Suprapubic skin (tissue), 4 donors: ENCODE measurements around the gene SLC25A24.

Experiments used
- CTCF ChIP-seq, 2 donors: fragments of 200-600 bp in 1 of 2; fragments of 450-650 bp in 1 of 2; sonication (generic) in 1 of 2; IDR thresholded peaks; one replicate each; pipeline ENCODE4 v1.5.1; 2016 to 2019; ENCODE audit warnings: antibody characterized with exemption in 2 of 2, mild to moderate bottlenecking in 1 of 2, moderate library complexity in 1 of 2
- POLR2A ChIP-seq, 2 donors: fragments of 450-650 bp; IDR thresholded peaks; one replicate each; pipeline ENCODE4 v1.6.1; 2017; ENCODE audit warnings: antibody characterized with exemption in 2 of 2, mild to moderate bottlenecking in 2 of 2, moderate library complexity in 2 of 2
- POLR2AphosphoS5 ChIP-seq, 3 donors: sonication (generic); formaldehyde crosslinking; IDR thresholded peaks; one replicate each; pipeline ENCODE4 v1.6.1; 2017; ENCODE audit warnings: antibody characterized with exemption in 3 of 3

- TF ChIP-seq POLR2AphosphoS5 (IDR thresholded peaks at IDR 0.05) (no peak), CTCF (IDR thresholded peaks at IDR 0.05) (no peak), POLR2A (IDR thresholded peaks at IDR 0.05) (no peak)
These were observed 9.4 kb upstream of the SLC25A24 start for GRCh38 chr1:108209456-108210108.
